ENCODE measurements around the gene MBD3L1. TPM values are rescaled to one million over a fixed set of nuclear protein-coding genes. Genes with fewer than 3 reads are reported as not detected.

Gene MBD3L1
- total and polyA plus RNA-seq, 10 of the 15 experiments (the other 5 are each of a cell fraction or from before 2014, with no cell fraction given) = not detected

DNA sequence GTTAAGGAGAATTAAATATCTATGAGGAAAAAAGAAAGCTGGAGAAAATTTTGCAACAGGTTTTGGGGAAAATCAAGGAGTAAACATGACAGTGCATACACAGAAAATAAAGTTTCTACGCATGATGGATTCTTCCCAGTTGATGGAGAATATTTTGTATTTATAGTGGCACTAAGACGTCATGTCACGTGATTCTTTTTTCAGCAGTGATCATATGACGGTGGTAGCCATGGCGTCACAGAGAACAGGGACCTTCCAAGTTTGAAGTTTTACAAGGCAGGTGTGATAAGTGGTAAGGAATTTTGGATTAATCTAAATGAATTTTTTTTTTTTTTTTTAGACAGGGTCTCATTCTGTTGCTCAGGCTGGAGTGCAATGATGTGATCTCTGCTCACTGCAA lies 8.5 kb downstream of the MBD3L1 start:
- ChIA-PET SMC1A (ENCODE audit: uncharacterized antibody, unreplicated experiment) (no interaction called here), POLR2A (no interaction called here), RAD21 (ENCODE audit: unreplicated experiment) (no interaction called here), CTCF (no interaction called here)
- in situ Hi-C loops (cut with MboI) (no loop called here), intact Hi-C loops (cut with micrococcal nuclease; ENCODE audit: unreplicated experiment) (no loop called here)
- no TSS peak for BruUV-seq (replicated peaks)
- DNase-seq (ENCODE audit: low read depth, low spot score) (no peak), ATAC-seq (no peak), FAIRE-seq (no peak)
- Histone ChIP-seq H3K9ac (ENCODE audit: control insufficient read depth, insufficient read depth, low read length) (no peak overlapping the region), H4K20me1 (ENCODE audit: control insufficient read depth, insufficient read depth) (no peaks in the 10 kb centered on the region), H3K9me3 (replicated peaks; ENCODE audit: control insufficient read depth, insufficient read depth, low read length) (no peaks in the 10 kb centered on the region; the same call in 2 of the 3 replicates), H3K27ac (ENCODE audit: control insufficient read depth, insufficient read depth) (no peak overlapping the region), H3K27me3 (replicated peaks in 1 of 2; ENCODE audit: control insufficient read depth in 2 of 2, insufficient read depth in 2 of 2, low read length in 1 of 2) (no peaks in the 10 kb centered on the region), H3K4me3 (no peak overlapping the region), H3K79me2 (ENCODE audit: control insufficient read depth, insufficient read depth, low read length) (no peaks in the 10 kb centered on the region), H3K4me1 (ENCODE audit: control insufficient read depth, insufficient read depth, low read length) (no peaks in the 10 kb centered on the region), H3K36me3 (ENCODE audit: control insufficient read depth in 2 of 2, insufficient read depth in 2 of 2, low read length in 1 of 2) (no peaks in the 10 kb centered on the region), H2AFZ (ENCODE audit: control insufficient read depth, low read depth, low read length) (no peak overlapping the region), H3K4me2 (ENCODE audit: control insufficient read depth, insufficient read depth) (no peak overlapping the region)
- TF ChIP-seq RAD51 (IDR thresholded peaks at IDR 0.05) (peak; percentile 13; the same call in 1 of the 2 replicates), STAT1 (conservative IDR thresholded peaks at IDR 0.05) (no peak)
- WGBS (ENCODE audit: insufficient coverage, insufficient replicate concordance, low lambda C conversion rate, missing lambda C conversion rate) = 45% methylated on average over 5 of the region's 5 CpGs

GRCh38 chr19:8846819-8847218 lies 14.6 kb downstream of the MBD3L1 start:
- ATAC-seq (no peak), FAIRE-seq (no peak), DNase-seq (ENCODE audit: low read depth, low spot score) (no peak)
- CTCF ChIA-PET = no interaction called here
- Histone ChIP-seq H3K4me2 (ENCODE audit: control insufficient read depth, insufficient read depth) (no peak overlapping the region), H4K20me1 (ENCODE audit: control insufficient read depth, insufficient read depth) (no peaks in the 10 kb centered on the region), H3K4me3 (no peak overlapping the region), H3K27me3 (replicated peaks in 1 of 2; ENCODE audit: control insufficient read depth in 2 of 2, insufficient read depth in 2 of 2, low read length in 1 of 2) (no peaks in the 10 kb centered on the region), H3K4me1 (ENCODE audit: control insufficient read depth, insufficient read depth, low read length) (no peaks in the 10 kb centered on the region), H3K79me2 (ENCODE audit: control insufficient read depth, insufficient read depth, low read length) (no peaks in the 10 kb centered on the region), H3K27ac (ENCODE audit: control insufficient read depth, insufficient read depth) (no peak overlapping the region), H3K9me3 (replicated peaks; ENCODE audit: control insufficient read depth, insufficient read depth, low read length) (no peaks in the 10 kb centered on the region; the same call in 2 of the 3 replicates), H3K9ac (ENCODE audit: control insufficient read depth, insufficient read depth, low read length) (no peak overlapping the region), H3K36me3 (ENCODE audit: control insufficient read depth in 2 of 2, insufficient read depth in 2 of 2, low read length in 1 of 2) (no peaks in the 10 kb centered on the region), H2AFZ (ENCODE audit: control insufficient read depth, low read depth, low read length) (no peak overlapping the region)
- intact Hi-C loops (cut with micrococcal nuclease; ENCODE audit: unreplicated experiment) = no loop called here
- no peak for TF ChIP-seq ZSCAN29 (IDR thresholded peaks at IDR 0.05)
- TF ChIP-seq HDGF (IDR thresholded peaks at IDR 0.05) = no peak
- RAD21 ChIA-PET (ENCODE audit: unreplicated experiment) = no interaction called here
- BruUV-seq (replicated peaks) = no TSS peak
- SMC1A ChIA-PET (ENCODE audit: uncharacterized antibody, unreplicated experiment) = no interaction called here
- in situ Hi-C loops (cut with MboI) = no loop called here
- WGBS (ENCODE audit: insufficient coverage, insufficient replicate concordance, low lambda C conversion rate, missing lambda C conversion rate) = 39% methylated on average over 3 of the region's 3 CpGs
- POLR2A ChIA-PET = no interaction called here

All from GM12878 (cell line).